Right lobe of liver (tissue), 4 donors: ENCODE data around the gene CREB3L4.

Source experiments
- CTCF ChIP-seq, 4 donors: fragments of 200-600 bp in 3 of 4; fragments of 450-650 bp in 1 of 4; IDR thresholded peaks; one replicate each; pipeline versions ENCODE4 v1.5.1 to v1.8.0; 2016 to 2022; ENCODE audit warnings: antibody characterized with exemption in 4 of 4, mild to moderate bottlenecking in 2 of 4
- POLR2A ChIP-seq: fragments of 450-650 bp; IDR thresholded peaks from one replicate; pipeline ENCODE4 v1.6.1; 2017; ENCODE audit warnings: antibody characterized with exemption, mild to moderate bottlenecking
- donor health status: DM: no; HTN: no; CAD: no.
- donor health status: DM: no; HTN: no; CAD: no.
- donor health status: DM: no; HTN: yes; CAD: no.

DNA sequence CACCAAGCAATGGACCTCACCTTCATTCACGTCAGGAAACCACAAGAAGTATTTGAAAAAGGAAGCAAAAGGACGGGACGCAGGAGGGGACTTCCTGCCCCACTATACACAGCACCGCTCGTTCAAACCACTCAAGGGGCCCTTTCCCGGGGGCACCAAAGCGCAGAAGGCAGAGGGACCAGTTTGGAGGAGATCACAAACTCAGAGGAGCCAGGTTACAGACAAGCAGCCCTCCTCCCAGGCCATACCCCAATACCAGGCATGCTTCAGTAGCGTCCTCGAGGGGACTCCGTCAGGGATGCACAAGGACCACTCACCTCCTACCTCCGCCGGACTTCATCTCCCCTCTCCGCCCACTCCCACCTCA, 10.0 kb upstream of the CREB3L4 start:
- TF ChIP-seq CTCF (IDR thresholded peaks at IDR 0.05) (no peak), POLR2A (no peak)
